Lower leg skin (tissue), 3 donors: ENCODE measurements around the gene TRANK1.

Source experiments
- CTCF ChIP-seq, 3 donors: fragments of 450-650 bp; IDR thresholded peaks; one replicate each; pipeline ENCODE4 v1.5.1; 2016; ENCODE audit warnings: antibody characterized with exemption in 3 of 3, mild to moderate bottlenecking in 3 of 3, moderate library complexity in 2 of 3
- POLR2A ChIP-seq, 2 donors: fragments of 450-650 bp; IDR thresholded peaks; one replicate each; pipeline ENCODE4 v1.6.1; 2016 to 2017; ENCODE audit warnings: antibody characterized with exemption in 2 of 2, mild to moderate bottlenecking in 1 of 2, moderate library complexity in 1 of 2

GRCh38 chr3:36811768-36812167, 133.1 kb downstream of the TRANK1 start:
- TF ChIP-seq CTCF (IDR thresholded peaks at IDR 0.05) = no peak
- TF ChIP-seq POLR2A (IDR thresholded peaks at IDR 0.05) = no peak
